MM.1S (cell line): Measurements from ENCODE around the gene RPS4Y2.

ENCODE experiments used
- DNase-seq: peaks from one replicate; pipeline ENCODE4 v3.0.0-alpha.2; 2015
- H2AFZ ChIP-seq: fragments of 300-600 bp; sonication (generic); 2 replicates; pipeline ENCODE4 v1.6.0; 2016; ENCODE audit warnings: antibody characterized with exemption, low read length
- H3F3A ChIP-seq: fragments of 300-600 bp; sonication (generic); 2 replicates; pipeline ENCODE4 v1.6.1; 2016; ENCODE audit warnings: mild to moderate bottlenecking, antibody characterized with exemption, low read length, moderate library complexity, mixed read lengths; ENCODE audit not compliant: insufficient read depth
- H3K27ac ChIP-seq: fragments of 300-600 bp; sonication (generic); 2 replicates; pipeline ENCODE4 v1.5.1; 2016; ENCODE audit warnings: mild to moderate bottlenecking, low read length
- H3K27me3 ChIP-seq: fragments of 300-600 bp; sonication (generic); replicated peaks from 2 replicates; pipeline ENCODE4 v1.6.0; 2016; ENCODE audit warnings: low read length; ENCODE audit not compliant: insufficient read depth
- H3K36me3 ChIP-seq: fragments of 300-600 bp; sonication (generic); replicated peaks from 2 replicates; pipeline ENCODE4 v1.6.1; 2016; ENCODE audit warnings: mild to moderate bottlenecking, low read length, mixed read lengths; ENCODE audit not compliant: insufficient read depth
- H3K4me1 ChIP-seq: fragments of 300-600 bp; sonication (generic); 2 replicates; pipeline ENCODE4 v1.6.1; 2016; ENCODE audit warnings: low read length, mixed read lengths
- H3K4me2 ChIP-seq: fragments of 300-600 bp; sonication (generic); 2 replicates; pipeline ENCODE4 v1.6.0; 2016; ENCODE audit warnings: low read depth, low read length
- H3K4me3 ChIP-seq: fragments of 300-600 bp; sonication (generic); 2 replicates; pipeline ENCODE4 v1.5.1; 2016; ENCODE audit warnings: low read length, mixed read lengths
- H3K79me2 ChIP-seq: fragments of 300-600 bp; sonication (generic); 2 replicates; pipeline ENCODE4 v1.6.1; 2016; ENCODE audit warnings: mixed run types, low read length, mixed read lengths
- H3K9ac ChIP-seq: fragments of 300-600 bp; sonication (generic); 2 replicates; pipeline ENCODE4 v1.6.1; 2016; ENCODE audit warnings: low read length, mixed read lengths
- H3K9me2 ChIP-seq: fragments of 300-600 bp; sonication (generic); replicated peaks from 2 replicates; pipeline ENCODE4 v1.6.1; 2016; ENCODE audit warnings: mild to moderate bottlenecking, low read length, mixed read lengths; ENCODE audit not compliant: insufficient read depth
- H3K9me3 ChIP-seq: fragments of 300-600 bp; sonication (generic); replicated peaks from 2 replicates; pipeline ENCODE4 v1.6.1; 2016; ENCODE audit warnings: mild to moderate bottlenecking, low read length, mixed read lengths; ENCODE audit not compliant: insufficient read depth
- H4K20me1 ChIP-seq: fragments of 300-600 bp; sonication (generic); 2 replicates; pipeline ENCODE4 v1.6.1; 2016; ENCODE audit warnings: mild to moderate bottlenecking, low read length, moderate library complexity, mixed read lengths; ENCODE audit not compliant: insufficient read depth
- CTCF ChIP-seq: fragments of 300-600 bp; sonication (generic); IDR thresholded peaks from 2 replicates; pipeline ENCODE4 v1.5.1; 2016; ENCODE audit warnings: antibody characterized with exemption, low read length, mixed read lengths
- EZH2 ChIP-seq: fragments of 300-600 bp; sonication (generic); optimal IDR thresholded peaks from 2 replicates; pipeline ENCODE3; 2017; ENCODE audit warnings: low read depth, mild to moderate bottlenecking, antibody characterized with exemption, low read length, mixed read lengths
- EZH2phosphoT487 ChIP-seq: fragments of 300-600 bp; sonication (generic); IDR thresholded peaks from 2 replicates; pipeline ENCODE4 v1.6.1; 2018; ENCODE audit warnings: antibody characterized with exemption, low read length

RPS4Y2 gene

GRCh38 chrY:20755808-20756207, at the start of gene RPS4Y2:
Gene RPS4Y2, plus strand, starts transcription at chrY:20756108. Its CDS starts 56 bp downstream, at chrY:20756164.
- Histone ChIP-seq H2AFZ (no peak within 1 kb of the TSS), H3K9me3 (no peaks in the 10 kb centered on the region), H3F3A (no peaks in the 10 kb centered on the region), H3K4me1 (no peaks in the 10 kb centered on the region), H3K4me3 (no peak within 1 kb of the TSS), H3K9ac (no peak within 1 kb of the TSS), H3K79me2 (no peaks in the 10 kb centered on the region), H3K36me3 (no peaks in the 10 kb centered on the region), H3K4me2 (no peak within 1 kb of the TSS), H3K9me2 (no peaks in the 10 kb centered on the region), H3K27me3 (no peaks in the 10 kb centered on the region), H4K20me1 (no peaks in the 10 kb centered on the region), H3K27ac (no peak within 1 kb of the TSS)
- no peak for DNase-seq
- TF ChIP-seq CTCF (no peak), EZH2 (no peak), EZH2phosphoT487 (no peak)

- H3K36me3 ChIP-seq: no peaks in the 10 kb centered on the region
- H3K27ac ChIP-seq: no peak overlapping the region
- no peak for DNase-seq
- no peaks in the 10 kb centered on the region for H3K9me2 ChIP-seq
- H4K20me1 ChIP-seq: no peaks in the 10 kb centered on the region
- H3K4me1 ChIP-seq: no peaks in the 10 kb centered on the region
- H3K27me3 ChIP-seq: no peaks in the 10 kb centered on the region
- H3K79me2 ChIP-seq: no peaks in the 10 kb centered on the region
- no peak overlapping the region for H3K4me2 ChIP-seq
- no peak for TF ChIP-seq EZH2
- TF ChIP-seq EZH2phosphoT487: no peak
- TF ChIP-seq CTCF: no peak
- no peaks in the 10 kb centered on the region for H3K9me3 ChIP-seq
- no peaks in the 10 kb centered on the region for H3F3A ChIP-seq
- no peak overlapping the region for H3K9ac ChIP-seq
- H2AFZ ChIP-seq: no peak overlapping the region
- no peak overlapping the region for H3K4me3 ChIP-seq
Observed at GRCh38 chrY:20714391-20714790, 41.5 kb upstream of the RPS4Y2 start.

GRCh38 chrY:20726184-20726907, 29.6 kb upstream of the RPS4Y2 start:
- H3K4me2 ChIP-seq: no peak overlapping the region
- DNase-seq: no peak

More at GRCh38 chrY:20726184-20726907, 29.6 kb upstream of the RPS4Y2 start:
- TF ChIP-seq EZH2 (no peak), EZH2phosphoT487 (no peak), CTCF (no peak)
- Histone ChIP-seq H2AFZ (no peak overlapping the region), H3F3A (no peaks in the 10 kb centered on the region), H3K36me3 (no peaks in the 10 kb centered on the region), H3K79me2 (no peaks in the 10 kb centered on the region), H3K4me1 (no peaks in the 10 kb centered on the region), H3K27ac (no peak overlapping the region), H3K27me3 (no peaks in the 10 kb centered on the region), H4K20me1 (no peaks in the 10 kb centered on the region), H3K9ac (no peak overlapping the region), H3K4me3 (no peak overlapping the region), H3K9me3 (no peaks in the 10 kb centered on the region), H3K9me2 (no peaks in the 10 kb centered on the region)
